ENCODE data around the gene FOXQ1. TPM values are rescaled to one million over a fixed set of nuclear protein-coding genes. Genes with fewer than 3 reads are reported as not detected.

Gene FOXQ1
- total RNA-seq, 3 donors from 2014 or later = 0.23 to 0.60 (median 0.58) TPM

DNA sequence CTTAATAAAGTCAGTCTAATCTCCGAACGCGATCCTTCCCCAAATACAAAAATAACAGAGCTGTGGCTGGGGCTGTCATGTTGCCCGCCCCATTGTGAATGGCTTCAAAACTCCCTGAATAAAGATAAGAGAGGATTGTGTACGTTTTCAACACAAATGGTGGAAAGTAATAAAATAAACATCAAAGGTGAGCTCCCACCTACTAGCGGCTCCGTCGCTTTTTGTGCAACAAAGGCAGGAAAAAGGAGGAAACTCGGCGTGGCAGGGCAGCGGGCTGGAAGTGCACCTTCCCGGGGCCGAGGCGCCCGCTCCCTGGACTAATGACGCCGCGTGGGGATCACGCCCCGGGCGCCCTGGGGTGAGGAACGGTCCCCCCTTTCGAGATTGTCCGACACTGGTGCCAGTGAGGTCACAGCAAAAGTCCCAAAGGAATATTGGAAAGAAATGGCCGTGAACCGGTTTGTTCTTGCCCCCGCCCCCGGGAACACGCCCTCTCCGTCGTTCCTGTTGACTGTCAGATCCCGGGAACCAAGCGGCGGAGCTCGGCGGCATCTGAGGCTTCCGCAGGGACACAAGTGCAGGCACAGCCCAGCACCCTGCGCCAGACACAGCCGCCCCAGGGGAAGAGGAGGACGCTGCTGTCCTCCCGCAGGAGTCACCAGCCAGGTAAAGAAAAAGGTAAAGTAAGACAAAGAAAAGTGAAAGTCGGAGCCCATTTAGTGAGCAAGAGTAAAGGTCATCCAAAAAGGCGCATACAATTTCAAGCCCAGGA lies 1.1 kb upstream of the FOXQ1 start:
- DNase-seq = peak; percentile 53 to 61 (median 59)
- Histone ChIP-seq H3K9me3 (no peaks in the 10 kb centered on the region), H3K4me3 (no peak overlapping the region), H3K4me1 (ENCODE audit: low read depth) (peaks cover 13% of the 10 kb centered on the region), H3K36me3 (ENCODE audit: low read depth) (no peaks in the 10 kb centered on the region)
- TF ChIP-seq, protein P1, sequence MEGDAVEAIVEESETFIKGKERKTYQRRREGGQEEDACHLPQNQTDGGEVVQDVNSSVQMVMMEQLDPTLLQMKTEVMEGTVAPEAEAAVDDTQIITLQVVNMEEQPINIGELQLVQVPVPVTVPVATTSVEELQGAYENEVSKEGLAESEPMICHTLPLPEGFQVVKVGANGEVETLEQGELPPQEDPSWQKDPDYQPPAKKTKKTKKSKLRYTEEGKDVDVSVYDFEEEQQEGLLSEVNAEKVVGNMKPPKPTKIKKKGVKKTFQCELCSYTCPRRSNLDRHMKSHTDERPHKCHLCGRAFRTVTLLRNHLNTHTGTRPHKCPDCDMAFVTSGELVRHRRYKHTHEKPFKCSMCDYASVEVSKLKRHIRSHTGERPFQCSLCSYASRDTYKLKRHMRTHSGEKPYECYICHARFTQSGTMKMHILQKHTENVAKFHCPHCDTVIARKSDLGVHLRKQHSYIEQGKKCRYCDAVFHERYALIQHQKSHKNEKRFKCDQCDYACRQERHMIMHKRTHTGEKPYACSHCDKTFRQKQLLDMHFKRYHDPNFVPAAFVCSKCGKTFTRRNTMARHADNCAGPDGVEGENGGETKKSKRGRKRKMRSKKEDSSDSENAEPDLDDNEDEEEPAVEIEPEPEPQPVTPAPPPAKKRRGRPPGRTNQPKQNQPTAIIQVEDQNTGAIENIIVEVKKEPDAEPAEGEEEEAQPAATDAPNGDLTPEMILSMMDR (IDR thresholded peaks at IDR 0.05) = no peak
- peak; percentile 18 for ATAC-seq
- intact Hi-C loops (cut with DNase I, micrococcal nuclease) = no loop called here

DNA sequence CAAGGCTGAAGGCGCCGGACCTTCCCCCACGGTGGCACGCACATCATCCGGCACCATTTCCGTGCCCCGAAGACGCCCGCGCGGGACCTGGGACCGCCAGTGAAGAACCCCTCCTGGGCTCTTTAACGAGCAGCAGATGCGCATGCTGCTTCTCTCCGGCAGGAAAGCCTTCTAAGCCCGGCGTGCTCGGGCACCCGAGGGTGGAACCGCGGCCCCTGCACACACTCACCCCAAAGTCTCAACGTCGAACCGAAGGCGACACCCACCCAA lies 240 bp downstream of the FOXQ1 start:
- no peak for DNase-seq
- intact Hi-C loops (cut with DNase I, micrococcal nuclease) = no loop called here
- ATAC-seq = no peak
- no peak overlapping the region for H3K4me3 ChIP-seq
- H3K9me3 ChIP-seq = no peaks in the 10 kb centered on the region
- TF ChIP-seq, protein P1 (IDR thresholded peaks at IDR 0.05) = no peak
- no peaks in the 10 kb centered on the region for H3K36me3 ChIP-seq (ENCODE audit: low read depth)
- H3K4me1 ChIP-seq (ENCODE audit: low read depth) = peaks cover 17% of the 10 kb centered on the region

DNA sequence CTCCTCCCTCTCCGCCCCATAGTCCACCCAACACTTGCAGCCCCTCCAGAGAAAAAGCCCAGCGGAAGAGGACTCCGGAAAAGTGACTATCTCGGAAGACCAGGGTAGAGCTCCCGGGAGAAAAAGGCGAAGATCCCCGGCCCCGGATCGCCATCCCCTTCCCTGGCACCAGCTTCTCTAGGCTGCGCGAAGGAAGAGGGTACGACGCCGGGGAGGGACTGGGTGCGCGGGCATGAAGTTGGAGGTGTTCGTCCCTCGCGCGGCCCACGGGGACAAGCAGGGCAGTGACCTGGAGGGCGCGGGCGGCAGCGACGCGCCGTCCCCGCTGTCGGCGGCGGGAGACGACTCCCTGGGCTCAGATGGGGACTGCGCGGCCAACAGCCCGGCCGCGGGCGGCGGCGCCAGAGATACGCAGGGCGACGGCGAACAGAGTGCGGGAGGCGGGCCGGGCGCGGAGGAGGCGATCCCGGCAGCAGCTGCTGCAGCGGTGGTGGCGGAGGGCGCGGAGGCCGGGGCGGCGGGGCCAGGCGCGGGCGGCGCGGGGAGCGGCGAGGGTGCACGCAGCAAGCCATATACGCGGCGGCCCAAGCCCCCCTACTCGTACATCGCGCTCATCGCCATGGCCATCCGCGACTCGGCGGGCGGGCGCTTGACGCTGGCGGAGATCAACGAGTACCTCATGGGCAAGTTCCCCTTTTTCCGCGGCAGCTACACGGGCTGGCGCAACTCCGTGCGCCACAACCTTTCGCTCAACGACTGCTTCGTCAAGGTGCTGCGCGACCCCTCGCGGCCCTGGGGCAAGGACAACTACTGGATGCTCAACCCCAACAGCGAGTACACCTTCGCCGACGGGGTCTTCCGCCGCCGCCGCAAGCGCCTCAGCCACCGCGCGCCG lies 822 bp downstream of the FOXQ1 start:
- DNase-seq (peak in 2 of 3 donors; percentile 14 to 43), ATAC-seq (peak; percentile 18)
- Histone ChIP-seq H3K9me3 (no peaks in the 10 kb centered on the region), H3K36me3 (ENCODE audit: low read depth) (no peaks in the 10 kb centered on the region), H3K4me1 (ENCODE audit: low read depth) (peaks cover 17% of the 10 kb centered on the region), H3K4me3 (no peak overlapping the region)
- TF ChIP-seq, protein P1 (IDR thresholded peaks at IDR 0.05) = no peak
- intact Hi-C loops (cut with DNase I, micrococcal nuclease) = no loop called here

DNA sequence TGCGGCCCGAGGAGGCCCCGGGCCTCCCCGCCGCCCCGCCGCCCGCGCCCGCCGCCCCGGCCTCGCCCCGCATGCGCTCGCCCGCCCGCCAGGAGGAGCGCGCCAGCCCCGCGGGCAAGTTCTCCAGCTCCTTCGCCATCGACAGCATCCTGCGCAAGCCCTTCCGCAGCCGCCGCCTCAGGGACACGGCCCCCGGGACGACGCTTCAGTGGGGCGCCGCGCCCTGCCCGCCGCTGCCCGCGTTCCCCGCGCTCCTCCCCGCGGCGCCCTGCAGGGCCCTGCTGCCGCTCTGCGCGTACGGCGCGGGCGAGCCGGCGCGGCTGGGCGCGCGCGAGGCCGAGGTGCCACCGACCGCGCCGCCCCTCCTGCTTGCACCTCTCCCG lies 1.5 kb downstream of the FOXQ1 start:
- H3K9me3 ChIP-seq = no peaks in the 10 kb centered on the region
- peaks cover 17% of the 10 kb centered on the region for H3K4me1 ChIP-seq (ENCODE audit: low read depth)
- intact Hi-C loops (cut with DNase I, micrococcal nuclease) = no loop called here
- H3K4me3 ChIP-seq = no peak overlapping the region
- ATAC-seq = no peak
- no peaks in the 10 kb centered on the region for H3K36me3 ChIP-seq (ENCODE audit: low read depth)
- TF ChIP-seq, protein P1 (IDR thresholded peaks at IDR 0.05) = no peak
- no peak for DNase-seq

DNA sequence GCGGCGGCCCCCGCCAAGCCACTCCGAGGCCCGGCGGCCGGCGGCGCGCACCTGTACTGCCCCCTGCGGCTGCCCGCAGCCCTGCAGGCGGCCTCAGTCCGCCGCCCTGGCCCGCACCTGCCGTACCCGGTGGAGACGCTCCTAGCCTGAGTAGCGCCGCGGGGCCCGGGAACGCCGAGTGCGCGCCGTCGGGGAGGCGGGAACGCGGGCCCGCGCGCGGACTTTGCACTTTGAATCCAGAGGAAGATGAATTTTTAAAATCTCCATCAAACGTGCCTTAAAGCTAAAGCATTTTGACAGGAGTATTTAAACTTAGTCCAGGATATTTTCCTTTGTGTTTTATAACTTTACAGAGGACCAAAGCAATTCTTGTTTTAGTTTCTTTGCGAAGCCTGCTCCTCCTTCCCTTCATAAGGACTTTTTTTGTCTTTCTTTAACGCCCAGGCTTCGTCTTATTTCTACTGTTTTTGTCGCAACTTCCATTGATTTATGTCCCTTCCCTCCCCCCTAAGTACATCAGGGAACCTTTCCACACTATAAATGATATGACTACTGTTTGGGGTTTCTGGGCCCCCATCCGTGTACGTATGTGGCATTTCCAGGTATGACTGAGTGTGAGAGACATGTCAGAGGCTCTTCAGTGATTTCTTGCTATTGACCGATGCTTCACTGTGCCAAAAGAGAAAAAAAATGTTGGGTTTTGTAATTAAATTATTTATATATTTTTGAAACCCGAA lies 2.0 kb downstream of the FOXQ1 start:
- Histone ChIP-seq H3K4me1 (ENCODE audit: low read depth) (peaks cover 17% of the 10 kb centered on the region), H3K9me3 (no peaks in the 10 kb centered on the region), H3K36me3 (ENCODE audit: low read depth) (no peaks in the 10 kb centered on the region), H3K4me3 (no peak overlapping the region)
- intact Hi-C loops (cut with DNase I, micrococcal nuclease) = no loop called here
- DNase-seq (peak in 2 of 3 donors; percentile 32 to 61), ATAC-seq (peak; percentile 80)
- TF ChIP-seq, protein P1 (IDR thresholded peaks at IDR 0.05) = peak; percentile 34
